ENCODE data around the gene EEF1A2.

Gene EEF1A2

DNA sequence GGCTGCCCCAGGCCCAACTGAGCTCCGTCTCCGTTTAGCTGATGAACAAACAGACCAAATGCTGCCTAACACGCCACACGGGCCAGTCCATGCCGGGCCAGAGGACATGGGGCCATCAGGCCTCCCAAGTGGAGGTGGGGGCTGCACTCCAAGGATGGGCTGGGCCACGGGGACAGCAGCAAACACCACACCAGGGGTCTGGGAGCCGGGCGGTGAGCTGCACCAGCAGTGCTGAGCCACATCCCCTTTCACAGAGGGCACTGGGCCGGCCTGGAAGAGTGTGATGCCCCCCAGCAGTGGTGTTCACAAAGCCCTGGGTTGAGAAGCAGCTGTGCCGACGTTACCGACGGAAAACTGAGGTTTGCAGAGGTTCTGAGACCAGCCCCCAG lies 29.2 kb downstream of the EEF1A2 start:
- Histone ChIP-seq H3K27ac (no peak overlapping the region), H3K4me1 (ENCODE audit: control insufficient read depth in 1 of 2, insufficient read depth in 1 of 2, low read depth in 1 of 2, low read length in 1 of 2) (no peaks in the 10 kb centered on the region), H3K36me3 (no peaks in the 10 kb centered on the region), H3K9me3 (no peaks in the 10 kb centered on the region), H3K27me3 (peaks cover 76% of the 10 kb centered on the region), H3K4me3 (ENCODE audit: low read depth in 1 of 2, low read length in 1 of 2) (no peak overlapping the region)
- TF ChIP-seq, protein P1, sequence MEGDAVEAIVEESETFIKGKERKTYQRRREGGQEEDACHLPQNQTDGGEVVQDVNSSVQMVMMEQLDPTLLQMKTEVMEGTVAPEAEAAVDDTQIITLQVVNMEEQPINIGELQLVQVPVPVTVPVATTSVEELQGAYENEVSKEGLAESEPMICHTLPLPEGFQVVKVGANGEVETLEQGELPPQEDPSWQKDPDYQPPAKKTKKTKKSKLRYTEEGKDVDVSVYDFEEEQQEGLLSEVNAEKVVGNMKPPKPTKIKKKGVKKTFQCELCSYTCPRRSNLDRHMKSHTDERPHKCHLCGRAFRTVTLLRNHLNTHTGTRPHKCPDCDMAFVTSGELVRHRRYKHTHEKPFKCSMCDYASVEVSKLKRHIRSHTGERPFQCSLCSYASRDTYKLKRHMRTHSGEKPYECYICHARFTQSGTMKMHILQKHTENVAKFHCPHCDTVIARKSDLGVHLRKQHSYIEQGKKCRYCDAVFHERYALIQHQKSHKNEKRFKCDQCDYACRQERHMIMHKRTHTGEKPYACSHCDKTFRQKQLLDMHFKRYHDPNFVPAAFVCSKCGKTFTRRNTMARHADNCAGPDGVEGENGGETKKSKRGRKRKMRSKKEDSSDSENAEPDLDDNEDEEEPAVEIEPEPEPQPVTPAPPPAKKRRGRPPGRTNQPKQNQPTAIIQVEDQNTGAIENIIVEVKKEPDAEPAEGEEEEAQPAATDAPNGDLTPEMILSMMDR (IDR thresholded peaks at IDR 0.05): no peak

DNA sequence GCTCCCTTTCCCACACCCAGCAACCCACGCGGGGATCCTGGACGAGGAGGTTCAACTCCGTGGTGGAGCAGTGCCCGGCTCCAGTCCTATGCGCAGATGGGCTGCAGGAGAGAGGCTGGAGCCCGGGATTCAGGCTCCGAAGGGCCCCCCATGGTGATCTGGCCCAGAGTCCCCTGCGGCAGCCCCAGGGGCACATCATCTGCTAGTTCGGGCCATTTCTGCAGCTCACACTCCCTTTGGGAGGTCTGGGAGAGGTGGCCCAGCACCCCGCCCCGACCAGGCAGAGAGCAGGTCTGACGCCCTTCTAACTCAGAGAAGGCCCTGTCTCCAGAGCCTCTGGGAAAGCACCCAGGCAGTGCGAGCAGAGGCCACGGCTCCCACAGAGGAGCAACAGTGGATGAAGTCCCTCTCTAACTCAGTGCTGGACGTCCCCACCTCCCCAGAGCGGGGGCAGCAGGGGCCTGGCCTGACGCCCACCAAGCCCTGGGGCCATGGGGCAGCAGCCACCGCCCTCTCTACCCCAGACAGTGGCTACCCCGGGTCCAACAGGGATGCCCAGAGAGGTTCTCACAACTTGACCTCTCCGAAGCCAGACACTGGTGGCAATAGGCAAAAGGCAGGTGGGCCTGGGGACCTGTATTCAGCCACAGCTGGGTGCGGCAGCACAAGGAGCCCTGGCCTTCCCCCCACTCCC lies 29.7 kb downstream of the EEF1A2 start:
- H3K9me3 ChIP-seq: no peaks in the 10 kb centered on the region
- H3K4me1 ChIP-seq (ENCODE audit: control insufficient read depth in 1 of 2, insufficient read depth in 1 of 2, low read depth in 1 of 2, low read length in 1 of 2): no peaks in the 10 kb centered on the region
- TF ChIP-seq, protein P1 (IDR thresholded peaks at IDR 0.05): no peak
- peaks cover 76% of the 10 kb centered on the region for H3K27me3 ChIP-seq
- no peak overlapping the region for H3K4me3 ChIP-seq (ENCODE audit: low read depth in 1 of 2, low read length in 1 of 2)
- no peak overlapping the region for H3K27ac ChIP-seq
- no peaks in the 10 kb centered on the region for H3K36me3 ChIP-seq

DNA sequence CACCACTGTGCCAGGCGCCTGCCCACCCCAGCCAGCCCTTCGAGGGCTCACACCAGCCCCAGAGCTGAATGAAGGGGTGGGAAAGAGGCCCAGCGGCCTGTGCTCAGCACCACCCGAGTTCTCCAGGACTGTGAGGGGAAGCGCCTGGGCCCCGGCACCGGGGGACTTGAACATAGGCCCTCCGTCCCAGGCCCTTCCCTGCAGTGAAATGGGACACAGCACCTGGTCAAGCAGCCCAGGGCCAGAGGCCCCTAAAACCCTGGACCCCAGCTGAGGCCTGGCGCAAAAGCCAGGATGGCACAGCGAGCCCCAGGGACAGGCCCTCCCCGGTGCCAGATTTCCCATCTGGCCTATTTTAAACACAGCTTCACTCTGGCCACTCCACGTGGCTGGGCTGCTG lies 30.5 kb downstream of the EEF1A2 start:
- Histone ChIP-seq H3K36me3 (no peaks in the 10 kb centered on the region), H3K9me3 (no peaks in the 10 kb centered on the region), H3K4me3 (ENCODE audit: low read depth in 1 of 2, low read length in 1 of 2) (no peak overlapping the region), H3K27me3 (peaks cover 76% of the 10 kb centered on the region), H3K4me1 (ENCODE audit: control insufficient read depth in 1 of 2, insufficient read depth in 1 of 2, low read depth in 1 of 2, low read length in 1 of 2) (no peaks in the 10 kb centered on the region), H3K27ac (no peak overlapping the region)
- TF ChIP-seq, protein P1 (IDR thresholded peaks at IDR 0.05): no peak

DNA sequence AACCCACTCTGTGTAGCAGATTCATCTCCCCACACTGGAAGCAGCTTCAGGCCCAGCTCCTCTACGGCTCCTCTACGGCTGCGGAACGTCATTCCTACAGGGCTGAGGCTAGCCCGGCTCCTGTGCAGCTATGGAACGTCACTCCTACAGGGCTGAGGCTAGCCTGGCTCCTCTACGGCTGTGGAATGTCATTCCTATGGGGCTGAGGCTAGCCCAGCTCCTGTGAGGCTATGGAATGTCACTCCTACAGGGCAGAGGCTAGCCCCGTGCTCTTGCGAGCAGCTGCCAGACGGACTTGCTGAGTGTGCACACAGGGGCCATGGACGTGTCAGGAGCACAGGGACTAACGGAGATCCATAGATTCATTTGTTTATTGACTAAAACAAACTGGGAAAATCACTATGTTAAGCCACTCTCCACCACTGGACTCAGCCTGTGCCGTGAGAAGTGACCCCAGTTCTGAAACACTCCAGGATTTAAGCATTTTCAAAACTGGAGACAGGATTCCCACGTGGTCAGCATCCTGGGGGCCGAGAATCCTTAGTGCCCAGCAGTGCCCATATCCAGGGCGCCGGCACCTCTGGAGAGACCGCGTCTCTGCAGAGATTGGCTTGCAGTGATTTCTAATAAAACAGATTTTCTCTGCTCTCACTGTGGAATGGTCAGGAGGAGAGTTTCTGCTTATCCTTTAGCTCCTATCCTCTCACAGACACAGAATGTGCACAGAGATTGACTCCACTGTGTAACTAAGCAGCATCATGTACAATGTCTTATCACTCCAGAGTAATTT lies 31.4 kb downstream of the EEF1A2 start:
- no peak overlapping the region for H3K27ac ChIP-seq

DNA sequence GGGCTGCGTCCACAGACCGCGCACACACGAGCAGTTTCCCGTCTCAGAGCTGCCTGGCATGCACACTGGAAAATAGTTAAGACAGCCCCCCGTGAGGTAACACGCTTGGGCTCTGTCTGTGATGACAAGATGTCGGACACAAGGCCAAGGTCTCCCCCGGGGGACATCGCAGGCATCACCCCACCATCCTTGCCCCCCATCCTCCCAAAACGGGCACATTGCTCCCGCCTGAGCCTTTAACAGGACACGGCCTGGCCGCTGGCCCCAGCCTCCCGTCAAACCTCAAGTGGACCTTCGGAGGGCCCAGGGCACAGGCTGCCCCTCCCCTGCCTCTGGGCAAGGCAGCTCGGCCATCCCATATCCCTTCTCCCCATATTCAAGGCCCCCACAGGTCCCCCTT lies 32.0 kb downstream of the EEF1A2 start:
- Histone ChIP-seq H3K4me1 (ENCODE audit: control insufficient read depth in 1 of 2, insufficient read depth in 1 of 2, low read depth in 1 of 2, low read length in 1 of 2) (no peaks in the 10 kb centered on the region), H3K27me3 (peaks cover 73% of the 10 kb centered on the region), H3K4me3 (ENCODE audit: low read depth in 1 of 2, low read length in 1 of 2) (no peak overlapping the region), H3K27ac (no peak overlapping the region), H3K9me3 (no peaks in the 10 kb centered on the region), H3K36me3 (no peaks in the 10 kb centered on the region)
- TF ChIP-seq, protein P1 (IDR thresholded peaks at IDR 0.05): no peak

More for the DNA sequence above, 31.4 kb downstream of the EEF1A2 start:
- Histone ChIP-seq H3K27me3 (peaks cover 74% of the 10 kb centered on the region), H3K4me3 (ENCODE audit: low read depth in 1 of 2, low read length in 1 of 2) (no peak overlapping the region), H3K4me1 (ENCODE audit: control insufficient read depth in 1 of 2, insufficient read depth in 1 of 2, low read depth in 1 of 2, low read length in 1 of 2) (no peaks in the 10 kb centered on the region), H3K36me3 (no peaks in the 10 kb centered on the region), H3K9me3 (no peaks in the 10 kb centered on the region)
- TF ChIP-seq, protein P1 (IDR thresholded peaks at IDR 0.05): no peak
